Activated CD4-positive, alpha-beta T cell treated with anti-CD3 and anti-CD28 coated beads, Interleukin-10, Interleukin-2, amounts not matched to agents 100 ng/mL and 50 ng/mL, durations not matched to agents 16 hours and 8 hours (primary cell): ENCODE measurements around the gene S100A6.
"Not testable (repeated sequence)": the region's sequence is repeated elsewhere in the genome, so short reads cannot be mapped to it uniquely, and the experiment has no call there.

Experiments
- DNase-seq: peaks from one replicate; pipeline ENCODE4 v3.0.0-alpha.2; 2020

The S100A6 gene

DNA sequence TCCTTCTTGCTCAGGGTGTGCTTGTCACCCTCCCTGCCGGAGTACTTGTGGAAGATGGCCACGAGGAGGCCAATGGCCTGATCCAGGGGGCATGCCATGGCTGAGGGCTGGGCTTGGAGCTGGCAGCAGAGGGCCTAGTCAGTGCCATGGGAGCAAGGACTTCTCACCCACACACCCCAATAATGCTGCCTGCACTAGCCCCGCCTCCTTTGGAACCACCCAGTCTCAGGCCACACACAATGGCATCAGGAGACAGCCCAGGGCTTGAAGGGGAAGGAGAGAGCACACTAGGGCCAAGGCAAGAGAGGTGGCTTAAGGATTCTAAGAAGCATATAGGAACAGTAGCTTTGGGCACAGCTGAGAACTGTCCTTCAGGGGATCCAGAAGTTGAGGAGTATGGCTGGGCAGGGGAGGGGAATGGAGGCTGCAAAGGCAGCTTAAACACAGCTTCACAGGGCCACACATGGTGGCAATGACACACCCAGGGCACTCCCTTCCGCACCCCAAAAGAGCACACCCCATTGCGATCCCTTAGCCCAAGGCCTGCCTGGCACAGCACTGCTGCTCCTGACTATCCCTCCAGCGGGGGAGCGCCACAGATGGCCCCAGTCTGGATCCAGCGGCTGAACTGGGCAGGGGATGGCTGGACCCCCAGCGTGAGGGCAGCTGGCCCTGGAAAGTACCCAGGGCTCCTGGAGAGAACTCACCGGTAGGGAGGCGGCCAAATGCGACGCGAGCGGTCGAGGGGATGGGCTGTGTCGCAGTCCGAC, at the start of gene S100A6:
Gene S100A6 (minus strand): TSS at position 750 of the 770 bp plus-strand sequence. CDS start 652 bp downstream, at position 98.
- DNase-seq = peak; percentile 74

DNA sequence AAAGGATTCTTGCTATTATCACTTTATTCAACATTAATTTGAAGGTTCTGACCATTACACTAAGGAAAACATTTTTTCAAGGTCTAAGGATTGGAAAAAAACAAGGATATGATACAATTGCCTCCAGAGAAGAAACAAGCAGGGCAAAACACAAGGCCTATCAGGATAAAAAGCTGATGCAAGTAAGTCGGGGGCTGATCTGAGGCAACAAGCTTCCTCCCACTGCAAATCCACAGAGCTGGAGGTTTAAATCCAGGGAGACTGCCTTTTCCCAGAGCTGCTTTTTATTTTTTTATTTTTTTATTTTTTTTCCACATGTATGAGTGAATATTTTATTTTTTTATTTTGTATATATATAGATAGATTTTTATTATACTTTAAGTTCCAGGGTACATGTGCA, 49.2 kb upstream of the S100A6 start:
- DNase-seq = no peak

DNA sequence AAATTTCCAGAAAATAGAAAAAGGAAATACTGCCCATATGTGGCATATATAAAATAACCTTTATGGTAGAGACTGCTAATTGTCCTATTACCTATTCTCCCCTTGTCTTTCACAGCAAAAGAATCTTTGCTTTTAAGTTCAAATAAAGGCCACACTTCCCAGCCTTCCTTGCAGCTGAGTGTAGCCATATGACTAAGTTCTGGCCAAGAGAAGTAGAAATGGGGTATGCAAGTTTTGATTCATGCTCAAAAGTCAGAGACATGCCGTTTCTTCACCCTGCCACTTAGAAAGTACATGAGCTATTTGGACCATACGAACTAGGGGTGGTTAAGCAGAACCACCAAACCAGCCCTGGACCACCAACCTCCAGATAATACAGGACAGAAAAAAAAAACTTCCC, 48.2 kb upstream of the S100A6 start:
- DNase-seq = no peak

DNA sequence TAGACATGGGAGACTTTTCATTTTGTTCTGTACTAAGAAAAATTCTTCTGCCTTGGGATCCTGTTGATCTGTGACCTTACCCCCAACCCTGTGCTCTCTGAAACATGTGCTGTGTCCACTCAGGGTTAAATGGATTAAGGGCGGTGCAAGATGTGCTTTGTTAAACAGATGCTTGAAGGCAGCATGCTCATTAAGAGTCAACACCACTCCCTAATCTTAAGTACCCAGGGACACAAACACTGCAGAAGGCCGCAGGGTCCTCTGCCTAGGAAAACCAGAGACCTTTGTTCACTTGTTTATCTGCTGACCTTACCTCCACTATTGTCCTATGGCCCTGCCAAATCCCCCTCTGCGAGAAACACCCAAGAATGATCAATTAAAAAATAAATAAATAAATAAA, 47.7 kb upstream of the S100A6 start:
- not testable (repeated sequence) for DNase-seq

DNA sequence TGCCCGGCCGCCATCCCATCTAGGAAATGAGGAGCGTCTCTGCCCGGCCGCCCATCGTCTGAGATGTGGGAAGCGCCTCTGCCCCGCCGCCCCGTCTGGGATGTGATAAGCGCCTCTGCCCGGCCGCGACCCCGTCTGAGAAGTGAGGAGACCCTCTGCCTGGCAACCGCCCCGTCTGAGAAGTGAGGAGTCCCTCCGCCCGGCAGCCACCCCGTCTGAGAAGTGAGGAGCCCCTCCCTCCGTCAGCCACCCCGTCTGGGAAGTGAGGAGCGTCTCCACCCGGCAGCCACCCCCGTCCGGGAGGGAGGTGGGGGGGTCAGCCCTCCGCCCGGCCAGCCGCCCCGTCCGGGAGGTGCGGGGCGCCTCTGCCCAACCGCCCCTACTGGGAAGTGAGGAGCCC, 47.0 kb upstream of the S100A6 start:
- not testable (repeated sequence) for DNase-seq

GRCh38 chr1:153578936-153579335, 43.1 kb upstream of the S100A6 start:
- no peak for DNase-seq

GRCh38 chr1:153578490-153578889, 42.7 kb upstream of the S100A6 start:
- DNase-seq = no peak

DNA sequence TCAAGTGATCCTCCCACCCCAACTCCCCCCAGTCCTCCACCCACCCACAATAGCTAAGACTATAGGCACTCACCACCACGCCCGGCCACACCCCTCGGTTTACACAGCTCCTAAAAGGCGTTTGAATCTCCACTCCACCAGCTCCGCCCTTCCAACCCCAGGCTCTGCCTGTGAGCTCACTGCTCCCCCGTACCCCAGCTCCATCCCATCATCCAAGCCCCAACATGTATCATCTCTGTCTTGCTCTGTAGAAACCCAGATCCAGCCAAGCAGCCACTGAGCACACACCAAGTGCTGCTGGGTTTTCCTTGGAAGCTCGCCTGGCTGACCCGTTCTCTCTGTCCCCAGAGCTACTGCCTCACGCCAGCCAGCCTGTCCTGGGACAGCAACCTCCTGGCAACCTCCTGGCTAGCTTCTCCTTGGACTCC, 41.8 kb upstream of the S100A6 start:
- DNase-seq = no peak

DNA sequence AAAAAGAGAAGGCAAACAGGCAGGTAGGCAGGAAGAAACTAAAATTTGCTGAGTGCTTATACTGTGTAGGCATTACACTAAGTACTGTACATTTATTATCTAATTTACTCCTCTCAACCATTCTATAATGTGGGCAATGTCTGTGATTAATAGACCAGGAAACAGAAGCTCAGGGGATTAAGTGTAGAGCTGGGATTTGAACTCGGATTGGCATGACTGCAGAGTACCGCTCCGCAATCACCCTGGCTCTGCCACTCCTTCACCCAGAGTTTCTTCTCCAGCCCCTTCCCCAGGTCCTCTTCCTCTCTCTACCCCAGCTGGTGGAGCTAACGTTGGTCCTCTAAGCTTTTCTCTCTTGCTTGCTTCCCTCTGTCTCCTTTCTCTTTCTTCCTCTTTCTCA, 41.3 kb upstream of the S100A6 start:
- no peak for DNase-seq

- not testable (repeated sequence) for DNase-seq
These were observed 39.7 kb upstream of the S100A6 start for GRCh38 chr1:153575497-153575896.

- DNase-seq = not testable (repeated sequence)
These were observed 39.3 kb upstream of the S100A6 start for GRCh38 chr1:153575081-153575491.

DNA sequence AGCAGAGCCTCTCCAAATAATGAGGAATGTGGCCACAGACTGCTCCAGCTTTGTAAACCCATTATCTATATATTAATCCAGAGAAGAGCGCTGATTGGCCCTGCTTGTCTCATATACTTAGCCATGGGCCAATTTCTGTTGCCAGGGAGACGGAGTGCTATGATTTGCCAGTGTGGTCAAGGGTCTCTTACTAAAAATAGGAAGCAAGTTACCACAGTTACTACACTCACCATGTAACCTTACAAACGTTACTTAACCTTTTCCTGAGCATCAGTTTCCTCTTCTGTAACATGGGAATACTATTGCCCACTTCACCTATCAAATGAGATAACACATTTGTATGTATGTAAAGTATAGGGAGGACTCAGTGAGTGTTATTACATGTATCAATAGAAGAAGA, 37.6 kb upstream of the S100A6 start:
- peak; percentile 21 for DNase-seq

DNA sequence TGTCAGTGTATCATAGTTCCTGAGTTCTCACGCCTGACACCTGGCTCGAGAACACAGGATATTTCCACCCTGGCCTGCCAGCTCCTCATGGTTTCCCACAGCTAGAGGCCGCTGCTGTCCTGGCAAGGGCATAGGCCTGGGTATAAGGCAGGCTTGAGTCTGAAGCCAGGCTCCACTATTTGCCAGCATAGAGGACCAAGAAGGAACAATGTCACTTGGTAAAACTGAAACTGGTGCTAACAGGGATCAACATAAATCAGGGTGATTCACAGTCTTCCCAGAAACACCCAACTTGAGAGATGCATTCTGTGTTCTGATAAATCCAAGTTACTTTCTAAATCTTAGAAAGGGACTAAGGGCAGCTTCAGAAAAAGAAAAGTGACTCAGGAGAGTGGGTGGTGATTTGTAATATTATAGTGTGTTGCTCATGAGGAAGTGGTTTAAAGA, 36.8 kb upstream of the S100A6 start:
- DNase-seq = peak; percentile 84

DNA sequence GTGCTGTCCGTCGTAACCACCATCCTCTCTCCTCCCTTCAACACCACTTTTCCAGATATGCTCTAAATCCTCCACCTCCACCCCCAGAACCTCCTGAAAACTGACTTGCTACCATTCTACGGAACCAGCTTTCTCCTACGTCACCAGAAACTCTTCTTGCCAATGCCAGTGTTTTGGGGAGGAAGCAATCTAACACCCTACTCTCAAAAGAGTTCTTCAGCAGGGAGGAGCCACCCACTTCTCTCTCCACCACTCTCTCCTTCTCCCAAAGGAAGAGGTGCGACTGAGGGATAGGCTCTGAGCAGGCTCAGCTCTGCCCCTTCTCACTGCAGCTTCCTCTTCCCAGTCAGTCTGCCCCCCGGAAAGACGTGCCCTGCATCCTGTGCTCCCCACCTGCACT, 35.9 kb upstream of the S100A6 start:
- no peak for DNase-seq

- no peak for DNase-seq
These were observed 35.1 kb upstream of the S100A6 start for GRCh38 chr1:153570874-153571273.

- no peak for DNase-seq
These were observed 33.7 kb upstream of the S100A6 start for GRCh38 chr1:153569465-153569864.

- peak; percentile 91 for DNase-seq
These were observed 32.7 kb upstream of the S100A6 start for GRCh38 chr1:153568367-153569099.

- DNase-seq = peak; percentile 67
These were observed 32.0 kb upstream of the S100A6 start for GRCh38 chr1:153567621-153568366.

DNA sequence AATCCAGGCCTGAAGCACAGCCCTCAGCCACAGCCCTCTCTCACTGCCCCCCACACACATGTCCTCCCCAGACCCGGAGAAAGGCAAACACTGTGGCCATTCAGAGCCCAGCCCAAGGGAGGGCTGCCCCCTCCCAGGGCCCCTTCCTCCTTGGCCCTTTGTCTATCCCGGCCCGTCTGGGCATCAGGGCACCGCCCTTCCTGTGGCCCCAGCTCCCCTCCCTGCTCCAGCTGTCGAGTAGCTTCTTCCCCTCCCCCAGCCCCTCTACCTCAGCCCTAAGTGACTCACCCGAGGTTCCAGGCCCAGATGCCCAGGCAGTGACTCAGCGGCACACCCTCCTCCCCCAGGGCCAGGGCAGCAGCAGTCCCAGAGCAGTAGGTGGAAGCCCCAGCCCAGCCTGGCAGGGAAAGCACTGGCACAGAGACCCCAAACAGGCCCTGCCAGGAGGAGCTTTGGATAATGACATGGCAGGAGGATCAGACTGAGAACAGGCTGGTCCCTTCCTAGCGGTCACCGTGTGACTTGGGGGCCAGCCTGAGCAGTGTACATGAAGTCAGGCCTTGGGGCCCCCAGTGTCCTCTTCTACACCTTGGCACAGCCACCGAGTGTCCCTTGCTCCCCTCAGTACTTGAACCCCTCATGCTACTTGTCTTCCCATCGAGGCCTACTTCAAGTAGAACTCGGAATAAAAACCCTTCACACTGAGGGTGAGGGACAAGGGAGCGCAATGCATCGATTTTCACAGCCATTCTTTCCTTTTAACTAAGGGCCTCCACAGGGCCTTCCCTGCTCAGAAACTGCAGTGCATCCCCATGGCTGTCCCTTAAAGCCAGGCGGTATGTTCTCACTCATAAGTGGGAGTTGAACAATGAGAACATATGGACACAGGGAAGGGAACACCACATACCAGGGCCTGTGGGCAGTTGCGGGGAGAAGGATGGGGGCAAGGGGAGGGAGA, 30.9 kb upstream of the S100A6 start:
- DNase-seq = peak; percentile 96

DNA sequence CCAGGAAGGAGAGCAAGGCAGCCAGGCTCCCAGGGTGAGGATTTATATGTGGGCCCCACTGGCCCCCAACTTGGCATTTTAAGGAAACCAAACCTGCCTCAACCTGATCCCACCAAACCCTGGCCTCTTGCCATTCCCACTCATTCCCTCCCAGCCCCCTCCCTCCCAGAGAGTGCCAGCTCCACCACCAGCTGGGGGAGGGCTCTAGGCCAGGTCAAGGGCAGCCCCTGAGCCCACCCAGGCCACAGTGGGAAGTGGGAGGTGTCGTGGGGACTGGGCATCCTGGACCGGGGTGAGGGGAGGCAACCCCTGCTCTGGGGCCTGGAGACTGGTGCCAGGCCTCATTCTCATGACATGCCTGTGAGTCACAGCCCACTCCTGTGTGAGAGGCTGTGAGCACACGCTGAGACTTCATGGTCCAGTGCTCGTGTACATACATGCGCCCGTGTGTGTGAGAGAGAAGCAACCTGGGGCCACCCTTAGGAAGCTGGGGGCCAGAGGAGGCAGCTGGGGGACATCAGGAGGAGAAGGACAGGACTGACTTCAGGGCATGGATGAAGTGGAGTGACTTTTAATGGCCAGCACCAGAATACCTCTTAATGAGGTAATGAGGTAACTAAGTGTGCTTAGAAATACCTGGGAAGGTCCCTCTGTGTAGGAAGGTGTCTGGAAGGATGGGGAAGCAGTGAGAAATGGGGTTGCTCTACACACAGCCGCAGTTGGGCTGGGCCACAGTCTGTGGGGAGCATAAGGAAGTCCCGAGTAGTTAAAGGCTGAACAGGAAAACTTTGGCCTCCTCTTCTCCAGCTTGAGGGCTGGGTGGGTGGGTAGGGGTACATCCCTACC, 30.0 kb upstream of the S100A6 start, which contains the start of gene S100A2:
Gene S100A2 (minus strand): TSS at position 316 of the 846 bp plus-strand sequence. CDS start 1,967 bp downstream, outside the sequence.
- peak; percentile 70 for DNase-seq

DNA sequence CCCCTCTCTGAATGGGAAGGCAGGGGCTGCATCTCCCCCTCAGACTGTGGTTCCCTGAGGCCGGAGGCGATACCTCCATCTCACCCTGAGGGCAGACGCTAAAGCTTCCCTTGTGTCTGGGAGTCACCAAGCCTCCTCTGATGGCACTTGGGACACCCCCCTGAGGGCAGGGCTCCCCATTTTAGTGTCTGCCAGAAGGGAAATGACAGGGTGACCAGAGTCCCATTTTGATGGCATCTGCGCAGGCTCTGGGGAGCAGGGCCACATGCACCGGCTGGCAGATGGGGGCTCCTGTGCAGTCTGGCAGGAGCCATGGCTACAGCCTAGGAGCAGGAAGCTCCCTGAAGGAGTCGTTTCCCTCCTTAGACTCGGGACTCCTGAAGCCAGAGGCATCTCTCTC, 28.2 kb upstream of the S100A6 start:
- DNase-seq = no peak
